GM19372 (cell line): Measurements from ENCODE around the gene CAMK1D.
"Not testable (repeated sequence)": the region's sequence is repeated elsewhere in the genome, so short reads cannot be mapped to it uniquely, and the experiment has no call there.

Experiments
- ATAC-seq: cut with Tn5 transposase; IDR thresholded peaks from one replicate; pipeline ENCODE4 v1.9.1; 2021; ENCODE audit warnings: mild to moderate bottlenecking, low read depth, moderate library complexity; ENCODE audit not compliant: unreplicated experiment

Gene CAMK1D

GRCh38 chr10:12348870-12349628, at the start of gene CAMK1D:
CAMK1D (plus strand) TSS chr10:12349547.
- ATAC-seq, result peak; percentile 51

- ATAC-seq, result not testable (repeated sequence)
Observed at GRCh38 chr10:12301036-12301435, 48.3 kb upstream of the CAMK1D start.

- no peak for ATAC-seq
Observed at GRCh38 chr10:12308057-12308456, 41.3 kb upstream of the CAMK1D start.

DNA sequence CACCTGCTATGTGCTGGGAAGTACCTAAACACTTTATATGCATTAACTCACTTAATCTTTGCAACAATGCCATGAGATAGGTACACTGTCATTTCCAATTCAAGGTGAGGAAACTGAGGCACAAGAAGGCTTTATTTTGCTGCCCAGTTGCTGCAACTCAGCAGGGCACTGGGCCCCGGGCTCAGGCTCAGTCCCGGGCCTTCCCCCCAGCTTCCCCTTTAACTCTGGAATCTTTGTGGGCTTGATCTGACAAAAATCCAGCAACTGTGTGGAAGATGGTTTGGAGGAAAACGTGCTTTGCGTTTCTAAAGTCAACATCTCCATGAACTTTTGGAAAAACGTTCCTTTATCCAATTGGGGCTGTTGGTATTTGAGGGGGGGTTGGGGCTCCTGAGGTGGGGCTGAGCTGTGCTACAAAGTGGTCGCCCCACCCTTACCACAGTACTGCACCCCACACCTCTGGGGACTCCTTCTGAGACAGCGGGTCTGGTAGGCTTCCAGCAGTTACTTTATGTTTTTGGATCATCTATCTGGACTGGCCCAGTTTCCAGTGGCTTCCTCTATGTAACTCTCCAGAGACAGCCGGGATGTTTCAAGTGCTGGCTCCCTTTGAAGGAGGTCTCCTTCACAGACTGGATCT, 40.5 kb upstream of the CAMK1D start:
- ATAC-seq, result no peak

GRCh38 chr10:12309783-12310182, 39.6 kb upstream of the CAMK1D start:
- not testable (repeated sequence) for ATAC-seq

GRCh38 chr10:12314836-12315235, 34.5 kb upstream of the CAMK1D start:
- ATAC-seq, result no peak

- ATAC-seq, result no peak
Observed at GRCh38 chr10:12319076-12319475, 30.3 kb upstream of the CAMK1D start.

GRCh38 chr10:12320892-12321291, 28.5 kb upstream of the CAMK1D start:
- no peak for ATAC-seq

GRCh38 chr10:12321641-12322040, 27.7 kb upstream of the CAMK1D start:
- no peak for ATAC-seq

DNA sequence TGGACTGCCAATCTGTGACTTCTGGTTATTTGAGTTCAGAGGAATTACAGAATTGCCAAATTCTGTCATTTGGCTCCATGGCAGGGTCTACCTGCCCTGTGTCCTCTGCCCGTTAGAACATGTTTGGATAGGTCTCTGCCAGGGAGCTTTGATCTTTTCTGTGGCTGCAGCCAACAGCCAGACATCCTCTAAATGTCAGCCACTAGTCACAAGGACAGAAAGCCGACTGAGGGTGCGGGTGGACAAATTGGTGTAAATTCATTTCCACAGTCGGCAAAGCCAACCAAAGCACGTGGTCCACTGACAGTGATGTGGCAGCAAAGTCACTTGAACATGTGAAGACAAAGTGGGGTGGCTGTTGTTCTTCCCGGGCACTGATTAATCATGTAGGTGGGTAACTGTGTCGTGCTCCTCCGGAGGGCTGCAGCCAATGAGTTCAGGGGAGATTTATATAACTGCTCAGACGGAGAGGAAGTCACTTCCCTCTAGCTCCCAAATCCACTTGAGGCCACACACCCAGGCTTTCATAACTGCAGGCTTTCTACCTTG, 26.7 kb upstream of the CAMK1D start:
- no peak for ATAC-seq

DNA sequence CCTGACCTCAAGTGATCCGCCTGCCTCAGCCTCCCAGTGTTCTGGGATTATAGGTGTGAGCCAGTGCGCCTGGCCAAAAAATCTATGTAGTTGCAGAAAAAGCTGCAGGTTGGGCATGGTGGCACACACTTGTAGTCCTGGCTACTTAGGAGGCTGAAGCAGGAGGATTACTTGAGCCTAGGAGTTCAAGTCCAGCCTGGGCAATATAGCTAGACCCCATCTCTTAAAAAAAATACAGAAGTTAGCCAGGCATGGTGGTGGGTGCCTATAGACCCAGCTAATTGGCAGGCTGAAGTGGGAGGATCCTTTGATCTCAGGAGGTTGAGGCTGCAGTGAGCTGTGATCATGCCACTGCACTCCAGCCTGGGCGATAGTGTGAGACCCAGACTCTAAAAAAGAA, 24.8 kb upstream of the CAMK1D start:
- ATAC-seq, result no peak

GRCh38 chr10:12327074-12327473, 22.3 kb upstream of the CAMK1D start:
- no peak for ATAC-seq

DNA sequence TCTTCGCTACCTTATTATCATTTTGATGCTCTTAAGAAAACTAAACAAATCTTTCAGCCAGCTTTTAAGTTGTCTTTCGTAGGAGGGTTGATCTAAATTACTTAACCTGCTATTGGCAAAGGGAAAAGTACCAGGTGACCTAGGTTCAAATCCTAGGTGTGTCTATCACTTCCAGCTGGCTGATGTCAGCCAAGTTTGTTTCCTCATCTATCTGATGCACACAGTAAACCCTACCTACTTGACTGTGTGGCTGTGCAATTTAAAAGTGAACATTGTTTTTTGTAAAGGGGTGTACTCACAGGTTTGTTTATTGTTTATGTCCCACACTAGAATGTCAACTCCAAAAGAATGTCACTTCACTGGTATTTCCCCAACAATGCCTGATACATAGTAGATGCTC, 21.9 kb upstream of the CAMK1D start:
- ATAC-seq, result no peak

- not testable (repeated sequence) for ATAC-seq
Observed at GRCh38 chr10:12328312-12328711, 21.0 kb upstream of the CAMK1D start.

GRCh38 chr10:12332572-12333379, 16.6 kb upstream of the CAMK1D start:
- no peak for ATAC-seq

- ATAC-seq, result no peak
Observed at GRCh38 chr10:12333380-12334185, 15.8 kb upstream of the CAMK1D start.

DNA sequence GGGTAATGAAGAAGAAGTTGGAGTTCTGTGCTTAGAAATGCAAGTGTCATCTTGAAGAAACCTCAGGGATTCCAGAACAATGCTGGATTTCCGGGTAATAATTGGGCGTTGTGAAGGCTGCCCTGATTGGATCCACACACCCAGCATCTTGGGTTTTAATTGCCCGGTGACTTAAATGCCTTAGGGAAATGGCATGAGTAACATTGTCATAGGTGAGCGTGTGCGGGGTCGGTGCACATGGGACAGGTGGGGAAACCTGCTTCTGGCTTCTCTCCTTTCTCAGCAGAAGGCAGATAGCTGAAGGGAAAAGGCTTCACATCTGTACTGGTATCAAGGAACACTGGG, 15.2 kb upstream of the CAMK1D start:
- no peak for ATAC-seq

- not testable (repeated sequence) for ATAC-seq
Observed at GRCh38 chr10:12335169-12335568, 14.2 kb upstream of the CAMK1D start.

DNA sequence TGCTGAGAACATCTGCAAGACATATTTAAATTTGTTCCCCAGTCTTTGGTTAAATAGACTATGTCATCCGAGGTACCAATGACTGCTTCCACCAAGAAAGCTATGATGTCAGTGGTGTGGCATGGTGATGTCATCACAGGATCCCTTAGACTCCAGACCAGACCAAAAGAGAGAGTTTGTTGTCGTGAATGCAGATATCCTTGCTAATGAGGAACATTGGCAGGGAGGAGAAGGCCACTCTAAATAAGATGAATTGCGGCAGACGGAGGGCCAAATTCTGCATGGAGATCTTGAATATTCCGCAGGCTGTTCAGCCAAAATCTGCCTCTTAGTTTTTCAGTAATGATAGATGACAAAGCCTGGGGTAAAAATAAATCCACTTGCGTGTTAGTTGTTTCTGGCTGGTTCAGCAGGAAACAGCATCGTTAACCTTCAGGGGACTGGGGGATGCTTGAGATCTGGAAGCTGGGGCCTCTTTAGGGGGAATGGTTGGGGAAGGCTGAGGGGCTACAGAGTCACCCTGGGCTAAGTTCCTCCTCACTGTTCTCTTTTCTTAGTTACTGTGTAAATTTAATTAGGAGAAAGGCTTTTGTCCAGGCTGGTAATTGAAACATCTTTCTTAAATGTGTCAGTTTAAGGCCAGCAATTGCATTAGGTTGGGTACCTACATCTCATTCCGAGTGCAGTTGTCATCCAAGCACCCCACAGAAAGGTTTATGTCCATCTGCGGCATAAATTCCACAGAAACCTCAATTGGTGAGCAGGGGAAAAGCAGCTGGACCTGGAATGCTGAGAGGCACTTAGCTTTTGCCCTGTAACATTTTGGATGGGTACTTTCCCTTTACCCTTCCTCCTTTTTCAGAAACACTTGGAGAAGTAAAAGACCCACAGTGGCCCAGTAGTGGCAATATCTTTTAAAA, 11.6 kb upstream of the CAMK1D start:
- no peak for ATAC-seq
